RWPE1 (cell line): ENCODE results near the gene APLP2.
A peak's percentile ranks its signal among the peaks of the same experiment; 100 is the strongest.

Experiments used
- CTCF ChIA-PET: fragments of 350-600 bp; sonication (Branson Sonifier 250); formaldehyde crosslinking; extraction: SDS; loops from one replicate; lab custom pipeline; 2021; lab: Yijun Ruan, JAX
- POLR2A ChIA-PET: fragments of 400-600 bp; formaldehyde crosslinking; extraction: SDS; loops from one replicate; lab custom pipeline; 2020; ENCODE audit warnings: antibody characterized with exemption; ENCODE audit not compliant: low non-redundant PET; lab: Yijun Ruan, JAX
- DNase-seq: peaks from one replicate; pipeline ENCODE4 v3.0.0; 2012; ENCODE audit warnings: low spot score
- H3K27ac ChIP-seq: fragments of 450-650 bp; 2 replicates; pipeline ENCODE4 v1.5.1; 2017
- CTCF ChIP-seq: fragments of 450-650 bp; conservative IDR thresholded peaks from 2 replicates; pipeline ENCODE4 v1.5.1; 2017; ENCODE audit warnings: low read depth, mild to moderate bottlenecking

The APLP2 gene

GRCh38 chr11:130162733-130163132 lies 93.0 kb downstream of the APLP2 start:
- POLR2A ChIA-PET, result no interaction called here
- TF ChIP-seq CTCF, result no peak
- peak; percentile 41 for DNase-seq
- CTCF ChIA-PET, result interaction anchor here (0.6 to 1.4 kb wide), 2 partner anchors 271 to 305 kb away, joined by 3 to 7 read pairs; no protein-coding TSS in a partner anchor
- no peak overlapping the region for H3K27ac ChIP-seq

- DNase-seq, result no peak
- no peak for TF ChIP-seq CTCF
- ChIA-PET POLR2A (no interaction called here), CTCF (interaction anchor here (0.6 kb wide), 1 partner anchor 271 kb away, joined by 7 read pairs; no protein-coding TSS in a partner anchor)
- no peak overlapping the region for H3K27ac ChIP-seq
These were observed 93.9 kb downstream of the APLP2 start for GRCh38 chr11:130163346-130164220.

GRCh38 chr11:130164221-130164570 lies 94.5 kb downstream of the APLP2 start:
- H3K27ac ChIP-seq, result no peak overlapping the region
- no peak for DNase-seq
- ChIA-PET POLR2A (no interaction called here), CTCF (no interaction called here)
- no peak for TF ChIP-seq CTCF

- TF ChIP-seq CTCF, result no peak
- no peak for DNase-seq
- ChIA-PET CTCF (no interaction called here), POLR2A (no interaction called here)
- H3K27ac ChIP-seq, result peak overlapping the region; percentile 63
These were observed 96.1 kb downstream of the APLP2 start for GRCh38 chr11:130165601-130166456.

- CTCF ChIA-PET, result no interaction called here
- POLR2A ChIA-PET, result no interaction called here
- peak; percentile 95 for DNase-seq
- peak overlapping the region; percentile 63 for H3K27ac ChIP-seq
- TF ChIP-seq CTCF, result no peak
These were observed 96.7 kb downstream of the APLP2 start for GRCh38 chr11:130166457-130166784.

DNA sequence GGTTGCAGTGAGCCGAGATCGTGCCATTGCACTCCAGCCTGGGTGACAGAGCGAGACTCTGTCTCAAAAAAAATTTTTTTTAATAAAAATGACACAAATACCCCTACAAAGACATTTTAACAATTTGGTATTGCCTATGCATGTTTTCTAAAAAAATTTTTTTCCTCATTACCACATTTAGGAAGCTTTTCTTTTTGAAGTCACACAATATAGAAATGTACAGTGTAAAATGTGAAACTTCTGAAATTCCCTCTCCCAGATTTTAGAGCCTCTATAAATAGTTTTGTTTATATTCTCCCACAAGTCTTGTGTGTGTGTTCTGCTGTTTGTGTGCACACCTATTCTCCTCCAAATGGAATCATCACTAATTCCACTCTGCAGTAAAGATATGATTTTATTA lies 97.5 kb downstream of the APLP2 start:
- no peak for DNase-seq
- H3K27ac ChIP-seq, result peak overlapping the region; percentile 63
- POLR2A ChIA-PET, result no interaction called here
- TF ChIP-seq CTCF, result no peak
- CTCF ChIA-PET, result no interaction called here
